ENCODE measurements around the gene ZNF679. TPM values are rescaled to one million over a fixed set of nuclear protein-coding genes. Genes with fewer than 3 reads are reported as not detected.
"Not testable (repeated sequence)": the region's sequence is repeated elsewhere in the genome, so short reads cannot be mapped to it uniquely, and the experiment has no call there.

ZNF679 gene
- not detected for total RNA-seq

DNA sequence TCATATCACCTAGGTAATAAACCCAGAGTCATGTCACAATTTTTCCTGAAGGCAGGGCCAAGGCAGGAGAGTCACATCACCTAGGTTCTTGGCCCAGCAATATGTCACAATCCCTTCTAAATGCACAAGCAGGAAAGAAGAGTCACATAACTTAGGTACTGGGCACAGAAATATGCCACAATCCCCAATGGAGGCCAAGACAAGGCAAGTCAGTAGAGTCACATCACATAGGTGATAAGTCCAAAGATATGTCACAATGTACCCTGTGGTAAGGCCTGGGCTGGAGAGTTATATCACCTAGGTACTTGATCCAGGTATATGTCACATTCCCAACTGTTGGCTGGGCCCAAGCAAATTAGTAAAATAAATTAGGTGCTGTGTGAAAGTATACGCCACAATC, at the start of gene ZNF679:
Gene ZNF679, plus strand, starts transcription at position 301 of the 400 bp plus-strand sequence. CDS start 20,644 bp downstream, outside the sequence.
- DNase-seq (ENCODE audit: low spot score); ATAC-seq (ENCODE audit: low FRiP score): not testable (repeated sequence)

DNA sequence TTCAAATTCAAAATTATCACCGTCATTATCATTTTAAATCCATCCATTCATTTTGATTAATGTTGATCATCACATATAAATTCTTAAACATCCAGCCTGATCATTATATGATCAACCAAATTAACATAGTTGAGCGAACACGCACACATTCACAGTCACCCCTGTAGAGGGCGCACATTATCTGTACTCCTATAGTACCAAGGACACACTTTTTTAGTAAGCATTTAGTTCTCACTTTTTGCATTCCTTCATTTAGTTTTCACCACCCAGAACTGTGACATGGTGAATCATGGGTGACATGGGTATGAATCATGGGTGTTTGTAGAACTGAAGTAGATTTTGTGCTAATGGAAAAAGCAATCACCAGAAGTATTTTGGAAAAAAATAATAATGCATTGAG, 47.3 kb upstream of the ZNF679 start:
- TF ChIP-seq, protein P1, sequence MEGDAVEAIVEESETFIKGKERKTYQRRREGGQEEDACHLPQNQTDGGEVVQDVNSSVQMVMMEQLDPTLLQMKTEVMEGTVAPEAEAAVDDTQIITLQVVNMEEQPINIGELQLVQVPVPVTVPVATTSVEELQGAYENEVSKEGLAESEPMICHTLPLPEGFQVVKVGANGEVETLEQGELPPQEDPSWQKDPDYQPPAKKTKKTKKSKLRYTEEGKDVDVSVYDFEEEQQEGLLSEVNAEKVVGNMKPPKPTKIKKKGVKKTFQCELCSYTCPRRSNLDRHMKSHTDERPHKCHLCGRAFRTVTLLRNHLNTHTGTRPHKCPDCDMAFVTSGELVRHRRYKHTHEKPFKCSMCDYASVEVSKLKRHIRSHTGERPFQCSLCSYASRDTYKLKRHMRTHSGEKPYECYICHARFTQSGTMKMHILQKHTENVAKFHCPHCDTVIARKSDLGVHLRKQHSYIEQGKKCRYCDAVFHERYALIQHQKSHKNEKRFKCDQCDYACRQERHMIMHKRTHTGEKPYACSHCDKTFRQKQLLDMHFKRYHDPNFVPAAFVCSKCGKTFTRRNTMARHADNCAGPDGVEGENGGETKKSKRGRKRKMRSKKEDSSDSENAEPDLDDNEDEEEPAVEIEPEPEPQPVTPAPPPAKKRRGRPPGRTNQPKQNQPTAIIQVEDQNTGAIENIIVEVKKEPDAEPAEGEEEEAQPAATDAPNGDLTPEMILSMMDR (IDR thresholded peaks at IDR 0.05): no peak
- DNase-seq (ENCODE audit: low spot score) (no peak), ATAC-seq (ENCODE audit: low FRiP score) (no peak)

DNA sequence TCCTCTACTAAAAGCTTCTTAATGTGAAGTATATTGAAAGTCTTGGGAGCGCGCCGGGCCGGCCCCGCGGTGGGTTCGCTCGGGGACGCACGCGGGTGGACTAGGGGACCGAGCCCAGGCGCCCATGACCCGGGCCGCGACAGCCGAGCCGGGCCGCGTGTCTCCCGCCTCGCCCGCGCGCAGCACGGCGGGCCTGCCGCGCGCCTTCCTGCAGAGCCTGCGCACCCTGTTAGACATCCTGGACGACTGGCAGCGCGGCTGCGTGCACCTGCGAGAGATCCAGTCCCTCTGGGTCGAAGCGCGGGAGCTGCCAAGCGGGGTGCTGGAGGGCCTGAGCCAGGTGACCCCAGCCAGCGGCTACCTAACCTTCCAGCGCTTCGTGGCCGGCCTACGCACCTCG, 46.7 kb upstream of the ZNF679 start:
- DNase-seq (ENCODE audit: low spot score) (no peak), ATAC-seq (ENCODE audit: low FRiP score) (no peak)
- TF ChIP-seq, protein P1 (IDR thresholded peaks at IDR 0.05): no peak

DNA sequence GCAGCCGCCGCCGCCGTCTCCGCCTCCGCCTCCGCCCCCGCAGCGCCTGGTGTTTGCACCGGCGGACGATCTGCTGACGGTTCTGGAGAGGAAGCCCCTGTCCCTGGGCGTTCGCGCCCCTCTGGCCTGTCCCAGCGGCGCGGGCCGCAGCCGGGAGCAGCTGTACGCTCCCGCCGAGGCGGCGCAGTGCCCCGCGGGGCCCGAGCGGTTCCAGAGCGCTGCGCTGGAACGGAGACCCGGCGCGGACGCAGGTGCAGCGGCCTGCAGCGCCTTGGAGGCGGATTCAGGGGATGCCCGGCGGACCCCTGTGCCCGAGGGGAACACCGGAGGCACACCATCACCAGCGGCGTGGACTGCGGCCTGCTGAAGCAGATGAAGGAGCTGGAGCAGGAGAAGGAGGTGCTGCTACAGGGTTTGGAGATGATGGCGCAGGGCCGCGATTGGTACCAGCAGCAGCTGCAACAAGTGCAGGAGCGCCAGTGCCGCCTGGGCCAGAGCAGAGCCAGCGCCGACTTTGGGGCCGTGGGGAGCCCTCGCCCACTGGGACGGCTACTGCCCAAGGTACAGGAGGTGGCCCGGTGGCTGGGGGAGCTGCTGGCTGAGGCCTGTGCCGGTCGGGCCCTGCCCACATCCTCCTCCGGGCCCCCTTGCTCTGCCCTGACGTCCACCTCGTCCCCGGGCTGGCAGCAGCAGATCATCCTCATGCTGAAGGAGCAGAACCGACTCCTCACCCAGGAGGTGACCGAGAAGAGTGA, 46.1 kb upstream of the ZNF679 start:
- DNase-seq (ENCODE audit: low spot score): no peak
- TF ChIP-seq, protein P1 (IDR thresholded peaks at IDR 0.05): no peak
- ATAC-seq (ENCODE audit: low FRiP score): no peak

DNA sequence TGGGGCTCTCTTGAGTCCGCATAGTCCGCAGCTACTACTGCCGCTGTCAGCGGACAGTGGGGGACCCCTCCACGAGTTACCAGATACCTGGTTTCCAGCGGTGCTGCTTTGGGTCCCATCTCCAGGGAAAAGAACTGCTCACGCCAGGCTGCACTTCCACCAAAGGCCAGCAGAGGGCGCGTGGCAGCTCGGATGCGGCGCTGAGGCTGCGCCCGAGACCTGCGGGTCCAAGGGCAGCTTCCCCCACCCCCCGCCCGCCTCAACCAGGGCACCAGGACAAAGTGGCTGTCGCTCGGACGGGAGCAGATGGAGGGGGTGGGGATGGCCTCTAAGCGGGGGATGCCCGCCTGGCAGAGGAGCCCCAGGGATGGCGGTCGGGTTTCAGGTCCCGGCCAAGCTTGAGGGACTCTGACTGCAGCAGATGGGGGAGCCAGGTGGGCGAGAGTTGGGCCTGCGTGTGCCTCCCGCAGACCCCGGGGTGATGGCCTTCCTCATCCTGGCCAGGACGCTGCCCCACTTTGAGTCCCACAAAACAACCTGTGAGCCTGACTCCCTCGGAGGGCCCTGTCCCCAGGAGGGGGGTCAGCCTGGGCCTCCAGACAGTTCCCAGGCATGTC, 45.0 kb upstream of the ZNF679 start:
- DNase-seq (ENCODE audit: low spot score) (no peak), ATAC-seq (ENCODE audit: low FRiP score) (no peak)
- TF ChIP-seq, protein P1 (IDR thresholded peaks at IDR 0.05): peak in 1 of 3 donors; percentile 8

DNA sequence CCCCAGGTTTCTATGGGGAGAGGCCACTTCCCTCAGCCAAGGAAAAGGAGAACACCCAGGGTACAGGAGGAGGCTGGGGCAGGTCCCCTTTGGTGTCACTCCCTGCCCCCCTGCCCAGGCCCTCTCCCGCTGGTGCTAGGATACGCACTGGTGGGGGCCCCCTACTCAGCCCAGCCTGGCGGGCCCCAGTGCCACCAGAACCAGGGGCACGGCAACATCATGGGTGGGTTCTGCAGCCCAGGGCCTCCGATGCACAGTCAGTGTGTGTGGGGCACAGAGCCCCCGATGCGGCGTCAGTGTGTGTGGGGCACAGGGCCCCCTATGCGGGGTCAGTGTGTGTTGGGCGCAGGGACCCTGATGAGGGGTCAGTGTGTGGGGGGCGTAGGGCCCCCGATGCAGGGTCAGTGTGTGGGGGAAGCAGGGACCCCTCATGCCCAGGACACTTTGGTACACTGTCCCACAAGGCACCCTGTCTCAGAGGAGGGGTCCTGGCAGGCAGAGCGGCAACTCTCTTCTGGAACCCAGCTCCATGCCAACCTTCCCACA, 44.4 kb upstream of the ZNF679 start:
- ATAC-seq (ENCODE audit: low FRiP score) (no peak), DNase-seq (ENCODE audit: low spot score) (no peak)
- TF ChIP-seq, protein P1 (IDR thresholded peaks at IDR 0.05): no peak

DNA sequence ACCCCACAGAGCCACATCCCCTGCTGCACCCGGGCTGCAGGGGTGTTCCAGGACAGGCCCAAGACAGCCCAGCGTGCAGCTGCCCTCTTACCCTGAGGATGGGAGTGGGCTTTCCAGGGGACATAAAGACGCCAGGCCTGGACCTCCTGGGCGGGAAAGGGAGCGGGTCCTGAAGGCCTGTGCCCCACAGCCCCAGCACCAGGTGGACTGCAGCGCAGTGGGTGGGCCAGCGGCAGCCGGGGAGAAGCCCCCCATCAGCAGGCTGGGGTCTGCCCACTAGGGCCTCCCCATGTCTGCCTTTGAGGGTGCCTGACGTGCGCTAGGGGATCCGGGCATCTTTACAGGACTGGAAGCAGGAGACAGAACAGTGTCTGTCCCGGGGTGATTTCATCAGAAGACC, 43.9 kb upstream of the ZNF679 start:
- DNase-seq (ENCODE audit: low spot score): no peak
- no peak for ATAC-seq (ENCODE audit: low FRiP score)
- TF ChIP-seq, protein P1 (IDR thresholded peaks at IDR 0.05): no peak

Data from omental fat pad (tissue), 4 donors.